GM06990 (cell line): ENCODE results near the gene STK38.
"Not testable (repeated sequence)": the region's sequence is repeated elsewhere in the genome, so short reads cannot be mapped to it uniquely, and the experiment has no call there.

Source experiments
- DNase-seq: peaks from one replicate; pipeline ENCODE4 v3.0.0-alpha.2; 2011; ENCODE audit not compliant: insufficient read length; ENCODE audit errors: extremely low read depth
- H3K27me3 ChIP-seq: replicated peaks from 2 replicates; pipeline ENCODE4 v1.6.0; 2011; ENCODE audit warnings: low read length; ENCODE audit not compliant: control insufficient read depth, insufficient read depth
- H3K36me3 ChIP-seq: 2 replicates; pipeline ENCODE4 v1.5.1; 2011; ENCODE audit warnings: low read length; ENCODE audit not compliant: control insufficient read depth, insufficient read depth
- H3K4me3 ChIP-seq: replicated peaks from 2 replicates; pipeline ENCODE4 v1.5.1; 2011; ENCODE audit warnings: low read depth, mild to moderate bottlenecking, control low read depth, low read length
- CTCF ChIP-seq: IDR thresholded peaks from 2 replicates; pipeline ENCODE4 v1.5.1; 2011; ENCODE audit warnings: low read length, control low read depth, mild to moderate bottlenecking, inconsistent platforms; ENCODE audit not compliant: insufficient read depth, poor library complexity, severe bottlenecking

STK38 gene

GRCh38 chr6:36489426-36489825, 57.9 kb downstream of the STK38 start:
- no peaks in the 10 kb centered on the region for H3K27me3 ChIP-seq
- DNase-seq: no peak
- H3K4me3 ChIP-seq: no peak overlapping the region
- TF ChIP-seq CTCF: no peak
- H3K36me3 ChIP-seq: peaks cover 12% of the 10 kb centered on the region

GRCh38 chr6:36488221-36488620, 59.1 kb downstream of the STK38 start:
- no peak for DNase-seq
- Histone ChIP-seq H3K27me3 (no peaks in the 10 kb centered on the region), H3K4me3 (no peak overlapping the region), H3K36me3 (peaks cover 12% of the 10 kb centered on the region)
- TF ChIP-seq CTCF: no peak

GRCh38 chr6:36487698-36488097, 59.6 kb downstream of the STK38 start:
- no peak for TF ChIP-seq CTCF
- Histone ChIP-seq H3K4me3 (no peak overlapping the region), H3K36me3 (peaks cover 12% of the 10 kb centered on the region), H3K27me3 (no peaks in the 10 kb centered on the region)
- DNase-seq: no peak

- H3K4me3 ChIP-seq: no peak overlapping the region
- no peak for TF ChIP-seq CTCF
- DNase-seq: no peak
- H3K27me3 ChIP-seq: no peaks in the 10 kb centered on the region
- H3K36me3 ChIP-seq: peaks cover 13% of the 10 kb centered on the region
These were observed 62.5 kb downstream of the STK38 start for GRCh38 chr6:36484736-36485135.

GRCh38 chr6:36483326-36483725, 64.0 kb downstream of the STK38 start:
- not testable (repeated sequence) for H3K4me3 ChIP-seq, H3K27me3 ChIP-seq, DNase-seq
- H3K36me3 ChIP-seq: peaks cover 13% of the 10 kb centered on the region

GRCh38 chr6:36479256-36479655, 68.0 kb downstream of the STK38 start:
- DNase-seq: no peak
- H3K36me3 ChIP-seq: peaks cover 1% of the 10 kb centered on the region
- H3K27me3 ChIP-seq: no peaks in the 10 kb centered on the region
- H3K4me3 ChIP-seq: no peak overlapping the region
- TF ChIP-seq CTCF: no peak
